Amniotic stem cell (primary cell): Measurements from ENCODE around the gene KMT2A.

Source experiments
- DNase-seq: peaks from one replicate; lab custom pipeline; 2025; lab: John Stamatoyannopoulos, UW

The KMT2A gene

DNA sequence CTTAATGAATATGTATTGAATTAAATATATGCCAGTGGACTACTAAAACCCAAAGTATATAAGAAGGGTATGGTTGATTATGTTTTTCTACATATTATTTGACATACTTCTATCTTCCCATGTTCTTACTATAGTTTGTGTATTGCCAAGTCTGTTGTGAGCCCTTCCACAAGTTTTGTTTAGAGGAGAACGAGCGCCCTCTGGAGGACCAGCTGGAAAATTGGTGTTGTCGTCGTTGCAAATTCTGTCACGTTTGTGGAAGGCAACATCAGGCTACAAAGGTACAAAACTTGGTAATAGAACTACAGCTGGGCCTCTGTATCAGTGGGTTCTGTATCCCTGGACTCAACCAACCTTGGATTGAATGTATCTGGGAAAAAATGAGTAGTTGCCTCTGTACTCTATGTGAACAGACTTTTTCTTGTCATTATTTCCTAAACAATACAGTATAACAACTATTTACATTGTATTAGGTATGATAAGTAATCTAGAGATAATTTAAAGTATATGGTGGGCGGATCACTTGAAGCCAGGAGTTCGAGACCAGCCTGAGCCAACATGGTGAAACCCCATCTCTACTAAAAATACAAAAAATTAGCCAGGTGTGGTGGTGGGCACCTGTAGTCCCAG lies 52.3 kb downstream of the KMT2A start:
- peak; percentile 9 for DNase-seq

DNA sequence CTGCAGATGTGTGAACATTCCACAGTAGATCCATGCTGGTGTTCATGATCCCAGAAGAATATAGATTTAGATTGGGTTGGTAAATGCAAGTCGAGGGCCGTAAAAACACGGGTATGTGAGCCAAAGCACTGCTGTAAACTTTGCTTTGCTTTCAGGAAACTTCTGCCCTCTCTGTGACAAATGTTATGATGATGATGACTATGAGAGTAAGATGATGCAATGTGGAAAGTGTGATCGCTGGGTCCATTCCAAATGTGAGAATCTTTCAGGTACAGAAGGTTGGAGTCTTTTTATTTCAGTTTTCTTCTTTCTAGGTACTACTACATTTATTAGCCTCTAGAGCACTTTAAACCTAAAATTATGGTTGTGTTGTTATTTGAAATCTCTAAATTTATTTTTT lies 54.7 kb downstream of the KMT2A start:
- DNase-seq: no peak

DNA sequence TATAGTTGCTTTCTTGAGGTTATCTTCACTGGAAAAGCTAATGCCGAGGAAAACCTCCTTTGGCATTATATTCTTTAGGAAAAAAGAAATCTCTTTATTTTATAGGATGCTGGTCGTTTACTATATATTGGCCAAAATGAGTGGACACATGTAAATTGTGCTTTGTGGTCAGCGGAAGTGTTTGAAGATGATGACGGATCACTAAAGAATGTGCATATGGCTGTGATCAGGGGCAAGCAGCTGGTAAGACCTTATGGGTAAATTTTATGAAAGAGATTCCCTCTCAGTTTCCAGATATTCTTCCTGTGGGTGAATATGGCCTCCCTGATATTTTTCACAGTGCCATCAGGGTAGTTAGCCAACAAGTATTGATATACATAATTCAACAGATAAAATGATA lies 61.5 kb downstream of the KMT2A start:
- peak; percentile 16 for DNase-seq

DNA sequence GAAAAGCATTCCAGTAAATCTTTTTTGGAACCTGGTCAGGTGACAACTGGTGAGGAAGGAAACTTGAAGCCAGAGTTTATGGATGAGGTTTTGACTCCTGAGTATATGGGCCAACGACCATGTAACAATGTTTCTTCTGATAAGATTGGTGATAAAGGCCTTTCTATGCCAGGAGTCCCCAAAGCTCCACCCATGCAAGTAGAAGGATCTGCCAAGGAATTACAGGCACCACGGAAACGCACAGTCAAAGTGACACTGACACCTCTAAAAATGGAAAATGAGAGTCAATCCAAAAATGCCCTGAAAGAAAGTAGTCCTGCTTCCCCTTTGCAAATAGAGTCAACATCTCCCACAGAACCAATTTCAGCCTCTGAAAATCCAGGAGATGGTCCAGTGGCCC lies 66.9 kb downstream of the KMT2A start:
- no peak for DNase-seq

DNA sequence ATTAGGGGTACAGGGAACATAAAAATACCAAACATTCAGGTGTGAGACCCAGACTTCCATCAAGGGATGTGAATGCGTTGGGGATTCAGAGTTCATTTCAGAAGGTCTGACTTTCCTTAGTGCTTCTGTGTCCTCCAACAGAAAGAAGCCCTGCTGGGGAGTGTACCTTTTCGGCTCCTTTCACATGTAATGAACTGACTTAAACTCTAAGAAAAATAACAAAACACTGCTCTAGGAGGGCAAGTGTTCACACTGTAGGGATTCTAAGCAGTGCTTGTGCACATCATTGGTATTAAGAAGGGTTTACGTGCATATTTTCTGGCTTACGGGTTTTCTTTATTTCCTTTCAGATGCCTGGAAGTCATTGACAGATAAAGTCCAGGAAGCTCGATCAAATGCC lies 75.3 kb downstream of the KMT2A start:
- DNase-seq: no peak

DNA sequence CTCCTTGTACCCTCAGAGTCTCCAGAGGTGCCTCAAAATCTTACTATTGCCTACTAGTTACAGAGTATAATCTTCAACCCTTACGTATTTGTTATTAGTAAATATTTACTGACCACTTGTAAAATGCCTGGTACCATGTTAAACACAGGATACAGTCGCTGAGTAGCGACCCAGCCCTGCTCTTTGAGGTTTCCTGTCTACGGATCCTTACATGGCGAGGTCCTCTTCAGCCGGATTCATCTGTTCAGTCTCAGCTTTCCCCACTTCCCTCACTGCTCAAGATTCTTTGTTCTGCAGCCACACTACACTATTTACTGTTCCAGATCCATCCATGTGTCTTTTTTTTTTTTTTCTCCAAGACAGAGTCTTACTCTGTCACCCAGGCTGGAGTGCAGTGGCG lies 77.8 kb downstream of the KMT2A start:
- DNase-seq: no peak

DNA sequence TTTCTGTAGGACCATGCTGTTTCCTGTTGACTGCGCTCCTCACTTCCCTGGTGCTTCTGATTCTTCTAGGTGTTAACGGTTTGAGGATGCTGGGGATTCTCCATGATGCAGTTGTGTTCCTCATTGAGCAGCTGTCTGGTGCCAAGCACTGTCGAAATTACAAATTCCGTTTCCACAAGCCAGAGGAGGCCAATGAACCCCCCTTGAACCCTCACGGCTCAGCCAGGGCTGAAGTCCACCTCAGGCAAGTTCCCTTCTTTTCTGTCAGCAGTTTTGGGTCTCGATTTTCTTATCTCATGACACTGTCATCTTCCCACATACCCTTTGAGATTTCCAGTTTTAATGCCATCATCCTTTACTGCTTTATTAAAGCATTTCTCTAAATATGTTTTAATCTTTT lies 83.3 kb downstream of the KMT2A start:
- no peak for DNase-seq

DNA sequence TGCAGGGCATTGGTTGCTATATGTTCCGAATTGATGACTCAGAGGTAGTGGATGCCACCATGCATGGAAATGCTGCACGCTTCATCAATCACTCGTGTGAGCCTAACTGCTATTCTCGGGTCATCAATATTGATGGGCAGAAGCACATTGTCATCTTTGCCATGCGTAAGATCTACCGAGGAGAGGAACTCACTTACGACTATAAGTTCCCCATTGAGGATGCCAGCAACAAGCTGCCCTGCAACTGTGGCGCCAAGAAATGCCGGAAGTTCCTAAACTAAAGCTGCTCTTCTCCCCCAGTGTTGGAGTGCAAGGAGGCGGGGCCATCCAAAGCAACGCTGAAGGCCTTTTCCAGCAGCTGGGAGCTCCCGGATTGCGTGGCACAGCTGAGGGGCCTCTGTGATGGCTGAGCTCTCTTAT lies 85.6 kb downstream of the KMT2A start:
- DNase-seq: no peak

DNA sequence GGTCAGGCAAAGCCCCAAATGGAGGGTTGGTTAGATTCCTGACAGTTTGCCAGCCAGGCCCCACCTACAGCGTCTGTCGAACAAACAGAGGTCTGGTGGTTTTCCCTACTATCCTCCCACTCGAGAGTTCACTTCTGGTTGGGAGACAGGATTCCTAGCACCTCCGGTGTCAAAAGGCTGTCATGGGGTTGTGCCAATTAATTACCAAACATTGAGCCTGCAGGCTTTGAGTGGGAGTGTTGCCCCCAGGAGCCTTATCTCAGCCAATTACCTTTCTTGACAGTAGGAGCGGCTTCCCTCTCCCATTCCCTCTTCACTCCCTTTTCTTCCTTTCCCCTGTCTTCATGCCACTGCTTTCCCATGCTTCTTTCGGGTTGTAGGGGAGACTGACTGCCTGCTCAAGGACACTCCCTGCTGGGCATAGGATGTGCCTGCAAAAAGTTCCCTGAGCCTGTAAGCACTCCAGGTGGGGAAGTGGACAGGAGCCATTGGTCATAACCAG lies 86.3 kb downstream of the KMT2A start:
- no peak for DNase-seq

DNA sequence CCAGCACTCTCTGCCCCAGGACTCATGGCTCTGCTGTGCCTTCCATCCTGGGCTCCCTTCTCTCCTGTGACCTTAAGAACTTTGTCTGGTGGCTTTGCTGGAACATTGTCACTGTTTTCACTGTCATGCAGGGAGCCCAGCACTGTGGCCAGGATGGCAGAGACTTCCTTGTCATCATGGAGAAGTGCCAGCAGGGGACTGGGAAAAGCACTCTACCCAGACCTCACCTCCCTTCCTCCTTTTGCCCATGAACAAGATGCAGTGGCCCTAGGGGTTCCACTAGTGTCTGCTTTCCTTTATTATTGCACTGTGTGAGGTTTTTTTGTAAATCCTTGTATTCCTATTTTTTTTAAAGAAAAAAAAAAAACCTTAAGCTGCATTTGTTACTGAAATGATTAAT lies 88.1 kb downstream of the KMT2A start:
- DNase-seq: no peak

DNA sequence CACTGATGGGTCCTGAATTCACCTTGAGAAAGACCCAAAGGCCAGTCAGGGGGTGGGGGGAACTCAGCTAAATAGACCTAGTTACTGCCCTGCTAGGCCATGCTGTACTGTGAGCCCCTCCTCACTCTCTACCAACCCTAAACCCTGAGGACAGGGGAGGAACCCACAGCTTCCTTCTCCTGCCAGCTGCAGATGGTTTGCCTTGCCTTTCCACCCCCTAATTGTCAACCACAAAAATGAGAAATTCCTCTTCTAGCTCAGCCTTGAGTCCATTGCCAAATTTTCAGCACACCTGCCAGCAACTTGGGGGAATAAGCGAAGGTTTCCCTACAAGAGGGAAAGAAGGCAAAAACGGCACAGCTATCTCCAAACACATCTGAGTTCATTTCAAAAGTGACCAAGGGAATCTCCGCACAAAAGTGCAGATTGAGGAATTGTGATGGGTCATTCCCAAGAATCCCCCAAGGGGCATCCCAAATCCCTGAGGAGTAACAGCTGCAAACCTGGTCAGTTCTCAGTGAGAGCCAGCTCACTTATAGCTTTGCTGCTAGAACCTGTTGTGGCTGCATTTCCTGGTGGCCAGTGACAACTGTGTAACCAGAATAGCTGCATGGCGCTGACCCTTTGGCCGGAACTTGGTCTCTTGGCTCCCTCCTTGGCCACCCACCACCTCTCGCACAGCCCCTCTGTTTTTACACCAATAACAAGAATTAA lies 88.6 kb downstream of the KMT2A start:
- no peak for DNase-seq

DNA sequence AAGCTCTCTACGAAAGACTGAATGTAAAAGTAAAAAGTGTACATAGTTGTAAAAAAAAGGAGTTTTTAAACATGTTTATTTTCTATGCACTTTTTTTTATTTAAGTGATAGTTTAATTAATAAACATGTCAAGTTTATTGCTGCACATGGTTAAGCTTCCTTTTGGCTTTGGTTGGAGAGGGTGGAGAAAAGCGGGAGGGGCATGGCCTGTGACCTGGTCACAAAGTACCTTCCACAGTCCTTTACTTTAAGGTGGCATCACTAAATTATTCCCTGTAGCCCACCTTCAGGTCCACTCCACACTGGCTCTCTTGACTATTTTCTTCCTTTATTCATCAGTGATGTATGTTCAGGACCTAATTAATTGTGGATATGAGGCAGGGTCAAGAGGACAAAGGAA lies 90.4 kb downstream of the KMT2A start:
- no peak for DNase-seq

DNA sequence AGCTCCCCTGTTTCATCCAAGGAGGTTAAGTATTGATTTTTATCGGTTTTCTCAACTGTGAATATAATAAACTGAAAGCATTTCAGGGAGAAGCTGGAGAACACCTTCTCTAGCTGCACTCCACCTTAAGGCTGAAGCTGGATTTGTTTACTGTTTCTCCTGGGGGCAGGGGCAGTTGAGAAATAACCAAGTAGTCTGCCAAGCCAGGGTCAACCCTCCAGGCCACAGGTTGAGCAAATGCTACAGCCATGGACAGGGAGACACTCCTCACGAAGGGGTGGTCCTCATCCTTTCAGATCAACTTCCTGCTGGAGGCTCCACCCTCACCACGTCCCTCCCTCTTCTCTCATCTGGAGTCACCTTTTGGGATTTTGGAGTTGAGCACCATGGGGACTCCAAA lies 90.8 kb downstream of the KMT2A start, which contains the start of gene TTC36:
TSS of gene TTC36 (plus strand) at position 366 of the 400 bp plus-strand sequence. CDS start at position 387, 21 bp downstream.
- no peak for DNase-seq

DNA sequence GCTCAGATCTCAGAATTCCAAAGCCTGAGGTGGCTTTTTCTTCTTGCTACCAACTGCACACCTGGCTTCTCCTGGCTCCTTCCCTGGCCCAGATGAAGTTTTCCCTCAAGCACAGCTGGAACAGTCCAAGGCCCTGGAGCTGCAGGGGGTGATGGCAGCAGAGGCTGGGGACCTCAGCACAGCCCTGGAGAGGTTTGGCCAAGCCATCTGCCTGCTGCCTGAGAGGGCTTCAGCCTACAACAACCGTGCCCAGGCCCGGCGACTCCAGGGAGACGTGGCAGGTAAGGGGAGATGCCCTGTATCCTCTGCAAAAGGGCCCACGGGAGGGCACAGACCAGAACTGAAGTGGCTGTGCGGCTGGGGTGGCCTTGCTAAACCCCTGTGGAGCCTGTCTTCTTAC lies 92.2 kb downstream of the KMT2A start:
- no peak for DNase-seq

DNA sequence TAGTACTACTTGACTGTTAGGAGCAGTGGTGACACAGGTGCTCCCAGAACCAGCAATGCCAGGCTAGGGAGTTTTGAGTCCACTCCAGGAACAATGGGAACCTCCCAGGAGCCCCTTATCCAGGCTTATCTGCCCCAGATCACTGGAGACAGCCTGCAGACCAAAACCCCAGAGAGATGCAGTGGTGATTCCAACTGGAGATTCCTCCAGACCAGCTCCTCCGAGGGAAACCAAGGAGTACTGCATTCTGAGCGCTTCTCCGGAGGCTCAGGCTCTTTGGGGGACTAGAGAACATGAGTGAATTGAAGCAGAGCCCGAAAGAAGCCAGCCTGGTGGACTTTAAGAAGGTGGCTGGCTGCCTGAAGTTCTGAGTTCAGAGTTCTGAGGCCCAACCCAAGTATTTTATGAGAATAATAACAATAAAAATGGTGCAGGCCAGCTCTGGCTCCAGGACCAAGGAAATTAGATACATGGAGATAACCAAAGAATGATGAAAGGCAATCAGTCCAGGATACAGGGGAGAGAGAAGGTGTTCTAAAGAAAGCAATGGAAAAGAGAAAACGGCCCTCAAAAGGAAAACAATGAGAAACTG lies 93.4 kb downstream of the KMT2A start:
- no peak for DNase-seq

DNA sequence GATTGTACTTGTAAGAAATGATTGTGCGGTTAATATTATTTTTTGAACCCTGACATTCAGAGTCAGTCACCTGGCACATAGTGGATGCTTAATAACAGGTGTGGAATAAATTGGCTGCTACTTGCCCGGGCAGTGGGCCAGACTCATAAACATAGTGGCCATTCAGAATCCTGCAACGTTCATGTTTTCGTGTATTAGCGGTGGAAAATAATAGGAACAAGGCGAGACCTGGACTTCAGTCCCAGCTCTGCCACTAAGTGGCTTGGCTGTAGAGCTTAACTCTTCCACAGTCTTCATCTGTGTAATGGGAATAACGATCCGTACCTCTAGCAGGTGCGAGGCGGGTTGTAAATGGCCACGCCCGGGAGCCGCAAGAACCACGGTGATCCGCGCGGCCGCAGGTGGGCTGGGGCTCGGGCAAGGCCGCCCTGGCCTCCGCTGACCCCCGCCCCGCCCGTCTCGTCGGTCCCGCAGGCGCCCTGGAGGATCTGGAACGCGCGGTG lies 93.9 kb downstream of the KMT2A start:
- DNase-seq: no peak

DNA sequence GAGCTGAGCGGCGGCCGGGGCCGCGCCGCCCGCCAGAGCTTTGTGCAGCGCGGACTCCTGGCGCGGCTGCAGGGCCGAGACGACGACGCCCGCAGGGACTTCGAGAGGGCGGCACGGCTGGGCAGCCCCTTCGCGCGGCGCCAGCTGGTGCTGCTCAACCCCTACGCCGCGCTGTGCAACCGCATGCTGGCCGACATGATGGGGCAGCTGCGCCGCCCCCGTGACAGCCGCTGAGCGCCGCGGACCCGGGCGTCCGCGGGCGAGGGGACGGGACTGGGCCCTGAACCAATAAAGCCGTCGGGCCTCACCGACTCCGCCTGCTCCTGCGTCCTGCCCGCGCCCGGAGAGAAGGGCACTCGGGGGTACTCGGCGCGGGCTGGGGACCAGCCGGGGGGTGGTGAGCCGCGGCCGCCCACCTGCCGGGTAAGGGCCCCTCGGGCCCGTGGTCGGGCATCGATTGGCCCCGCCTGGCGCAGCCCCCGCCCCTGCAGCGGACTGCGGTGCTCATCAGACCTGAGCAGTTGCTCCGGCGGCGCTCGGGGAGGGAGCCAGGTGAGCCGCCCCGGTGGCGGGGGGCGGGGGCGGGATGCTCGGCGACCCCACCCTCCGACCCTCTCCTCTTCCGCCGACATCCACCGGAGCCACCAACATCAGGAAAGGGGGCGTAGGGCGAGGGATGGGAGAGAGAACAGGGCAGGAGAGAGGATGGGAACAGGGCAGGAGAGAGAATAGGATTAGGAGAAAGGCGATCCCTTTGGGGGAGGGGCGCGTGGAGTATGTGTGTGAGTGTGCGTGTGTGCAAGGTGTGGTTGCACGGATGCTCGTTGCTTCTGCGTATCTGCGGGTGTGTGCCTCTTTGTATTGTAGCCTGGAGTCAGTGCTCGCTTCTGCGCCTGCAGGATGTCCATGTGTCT lies 94.6 kb downstream of the KMT2A start, which contains the start of gene TMEM25:
TSS of gene TMEM25 (plus strand) at position 510 of the 914 bp plus-strand sequence. CDS start 610 bp downstream, outside the sequence.
- no peak for DNase-seq

DNA sequence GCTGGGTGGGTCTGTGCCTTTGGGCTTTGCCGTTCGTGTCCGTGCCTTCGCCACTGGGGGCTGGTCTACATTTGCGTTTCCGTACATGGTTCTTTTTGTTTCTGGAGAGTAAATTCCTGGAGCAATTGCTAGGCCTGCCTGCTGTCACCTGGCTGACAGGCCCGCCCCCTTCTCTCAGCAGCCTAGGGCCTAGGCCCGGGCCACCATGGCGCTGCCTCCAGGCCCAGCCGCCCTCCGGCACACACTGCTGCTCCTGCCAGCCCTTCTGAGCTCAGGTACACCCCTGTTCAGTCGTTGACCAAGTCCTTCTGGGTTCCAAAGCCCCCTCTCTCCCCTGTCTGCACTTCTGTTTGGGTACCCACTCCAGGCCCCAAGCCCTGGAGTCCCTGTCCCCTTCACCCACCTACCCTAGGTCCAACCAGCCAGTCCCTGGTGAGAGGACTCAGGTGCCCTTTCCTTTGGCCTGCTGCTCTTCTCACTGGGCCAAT lies 95.3 kb downstream of the KMT2A start:
- DNase-seq: no peak

DNA sequence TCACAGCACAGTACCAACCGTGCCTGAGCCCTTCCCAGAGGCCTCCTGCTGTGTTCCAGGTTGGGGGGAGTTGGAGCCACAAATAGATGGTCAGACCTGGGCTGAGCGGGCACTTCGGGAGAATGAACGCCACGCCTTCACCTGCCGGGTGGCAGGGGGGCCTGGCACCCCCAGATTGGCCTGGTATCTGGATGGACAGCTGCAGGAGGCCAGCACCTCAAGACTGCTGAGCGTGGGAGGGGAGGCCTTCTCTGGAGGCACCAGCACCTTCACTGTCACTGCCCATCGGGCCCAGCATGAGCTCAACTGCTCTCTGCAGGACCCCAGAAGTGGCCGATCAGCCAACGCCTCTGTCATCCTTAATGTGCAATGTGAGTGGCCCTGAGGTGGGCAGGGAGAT lies 95.8 kb downstream of the KMT2A start:
- DNase-seq: no peak

DNA sequence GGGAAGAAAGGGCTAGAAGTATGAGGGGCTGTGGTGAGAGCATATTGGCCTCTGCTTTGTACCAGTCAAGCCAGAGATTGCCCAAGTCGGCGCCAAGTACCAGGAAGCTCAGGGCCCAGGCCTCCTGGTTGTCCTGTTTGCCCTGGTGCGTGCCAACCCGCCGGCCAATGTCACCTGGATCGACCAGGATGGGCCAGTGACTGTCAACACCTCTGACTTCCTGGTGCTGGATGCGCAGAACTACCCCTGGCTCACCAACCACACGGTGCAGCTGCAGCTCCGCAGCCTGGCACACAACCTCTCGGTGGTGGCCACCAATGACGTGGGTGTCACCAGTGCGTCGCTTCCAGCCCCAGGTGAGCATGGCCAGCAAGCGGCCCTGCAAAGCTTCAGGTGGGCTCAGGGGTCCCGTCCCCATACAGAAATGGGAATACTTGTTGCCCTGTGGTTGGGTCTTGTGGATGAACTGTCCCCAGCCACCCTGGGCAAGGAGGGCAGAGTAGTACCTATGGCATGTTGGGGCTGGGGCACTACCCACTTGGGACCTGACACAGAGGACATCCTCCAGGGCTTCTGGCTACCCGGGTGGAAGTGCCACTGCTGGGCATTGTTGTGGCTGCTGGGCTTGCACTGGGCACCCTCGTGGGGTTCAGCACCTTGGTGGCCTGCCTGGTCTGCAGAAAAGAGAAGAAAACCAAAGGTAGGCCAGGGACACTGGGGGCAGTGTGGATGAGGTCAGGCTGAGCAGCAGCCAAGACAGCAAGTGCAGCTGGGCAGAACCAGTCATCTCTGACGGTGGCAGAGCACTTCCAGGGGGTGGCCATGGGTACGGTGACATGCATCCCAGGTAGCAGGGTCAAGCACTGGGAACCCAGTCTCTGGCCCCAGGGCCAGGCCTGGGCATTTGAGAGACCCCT lies 96.8 kb downstream of the KMT2A start:
- DNase-seq: no peak
